H1 (cell line): ENCODE results near the gene LAMA4. TPM values are rescaled to one million over a fixed set of nuclear protein-coding genes. Genes with fewer than 3 reads are reported as not detected.

ENCODE experiments used
- CTCF ChIA-PET: fragments of 300-600 bp; sonication (Branson Sonifier 250); formaldehyde crosslinking; loops from one replicate; lab custom pipeline; 2021; ENCODE audit not compliant: partially characterized antibody; lab: Charles Lee
- POLR2A ChIA-PET: fragments of 300-600 bp; sonication (Branson Sonifier 250); formaldehyde crosslinking; loops from one replicate; lab custom pipeline; 2021; ENCODE audit warnings: inconsistent platforms; ENCODE audit not compliant: partially characterized antibody; lab: Charles Lee
- DNase-seq, 2 experiments: peaks; one replicate each; pipeline versions ENCODE4 v3.0.0 to v3.0.0-alpha.2; 2010 to 2022; ENCODE audit warnings: low spot score in 2 of 2, low read depth in 1 of 2, mixed read lengths in 1 of 2
- FAIRE-seq: peaks from 2 replicates; lab custom pipeline; 2011; peaks lifted over from hg19 to GRCh38; lab: Jason Lieb, UNC
- H2AFZ ChIP-seq: 2 replicates; pipeline ENCODE4 v1.8.1; 2012; ENCODE audit warnings: low read length, inconsistent platforms
- H2AK5ac ChIP-seq: 2 replicates; pipeline ENCODE4 v1.6.1; 2013; ENCODE audit warnings: low read depth, low read length
- H2BK120ac ChIP-seq: replicated peaks from 2 replicates; pipeline ENCODE3; 2013; ENCODE audit warnings: low read depth, low read length, inconsistent platforms
- H2BK12ac ChIP-seq: 2 replicates; pipeline ENCODE4 v1.6.1; 2013; ENCODE audit warnings: low read depth, low read length
- H2BK15ac ChIP-seq: 2 replicates; pipeline ENCODE4 v1.6.1; 2013; ENCODE audit warnings: low read length
- H2BK20ac ChIP-seq: 2 replicates; pipeline ENCODE4 v1.6.1; 2013; ENCODE audit warnings: low read length
- H2BK5ac ChIP-seq: 2 replicates; pipeline ENCODE4 v1.6.1; 2013; ENCODE audit warnings: low read depth, low read length
- H3K14ac ChIP-seq: 2 replicates; pipeline ENCODE4 v1.6.1; 2013; ENCODE audit warnings: inconsistent platforms; ENCODE audit not compliant: insufficient read length
- H3K18ac ChIP-seq: 2 replicates; pipeline ENCODE4 v1.6.1; 2013; ENCODE audit warnings: low read length; ENCODE audit errors: extremely low read depth
- H3K23ac ChIP-seq: 2 replicates; pipeline ENCODE4 v1.6.1; 2013; ENCODE audit warnings: inconsistent platforms; ENCODE audit not compliant: insufficient read length
- H3K23me2 ChIP-seq: 2 replicates; pipeline ENCODE4 v1.6.1; 2013; ENCODE audit warnings: low read depth, low read length
- H3K27ac ChIP-seq: 2 replicates; pipeline ENCODE4 v1.6.1; 2011; ENCODE audit warnings: low read depth, low read length, inconsistent platforms
- H3K27me3 ChIP-seq, 4 experiments: replicated peaks in 1 of 4; 1 replicate in 1 of 4; 2 replicates in 3 of 4; pipeline versions ENCODE4 v1.6.1 to v1.8.1; 2011 to 2013; ENCODE audit warnings: low read length in 3 of 4, mild to moderate bottlenecking in 3 of 4, inconsistent platforms in 2 of 4, mixed read lengths in 2 of 4, moderate library complexity in 1 of 4; ENCODE audit not compliant: control insufficient read depth in 3 of 4, insufficient read depth in 3 of 4; ENCODE audit errors: extremely low read depth in 1 of 4
- H3K36me3 ChIP-seq, 4 experiments: 2 replicates each; pipeline versions ENCODE4 v1.6.1 to v1.8.1; 2011 to 2013; ENCODE audit warnings: mild to moderate bottlenecking in 4 of 4, low read length in 3 of 4, moderate library complexity in 2 of 4, control low read depth in 1 of 4, inconsistent platforms in 1 of 4; ENCODE audit not compliant: insufficient read depth in 4 of 4, control insufficient read depth in 2 of 4
- H3K4ac ChIP-seq: replicated peaks from 2 replicates; pipeline ENCODE3; 2013; ENCODE audit warnings: low read length, low read depth, mixed read lengths, inconsistent platforms; ENCODE audit not compliant: insufficient read length
- H3K4me1 ChIP-seq, 4 experiments: replicated peaks in 1 of 4; 1 replicate in 1 of 4; 2 replicates in 3 of 4; pipeline versions ENCODE4 v1.6.1 to v1.8.1; 2011 to 2013; ENCODE audit warnings: low read length in 3 of 4, inconsistent platforms in 2 of 4, mixed read lengths in 1 of 4; ENCODE audit not compliant: insufficient read depth in 4 of 4, control insufficient read depth in 3 of 4
- H3K4me2 ChIP-seq, 2 experiments: 2 replicates each; pipeline versions ENCODE4 v1.6.1 to v1.8.1; 2011 to 2013; ENCODE audit warnings: low read depth in 2 of 2, low read length in 2 of 2, control low read depth in 1 of 2, inconsistent platforms in 1 of 2, mild to moderate bottlenecking in 1 of 2; ENCODE audit not compliant: insufficient read depth in 1 of 2
- H3K4me3 ChIP-seq, 4 experiments: fragments of 200-600, 300-600 bp in 1 of 4; sonication (generic), shearing (Covaris generic), sonication (Bioruptor Twin) in 1 of 4; 2 replicates each; pipeline versions ENCODE4 v1.5.1 to v1.8.1; 2011 to 2016; ENCODE audit warnings: low read length in 4 of 4, low read depth in 3 of 4, control low read depth in 2 of 4, inconsistent platforms in 2 of 4, mild to moderate bottlenecking in 2 of 4, mixed read lengths in 1 of 4, moderate library complexity in 1 of 4; ENCODE audit not compliant: insufficient read depth in 2 of 4; ENCODE audit errors: extremely low read depth in 1 of 4
- H3K56ac ChIP-seq: replicated peaks from 2 replicates; pipeline ENCODE3; 2013; ENCODE audit warnings: low read depth, mild to moderate bottlenecking, mixed read lengths, low read length, inconsistent platforms; ENCODE audit not compliant: insufficient read length
- H3K79me1 ChIP-seq: 2 replicates; pipeline ENCODE4 v1.6.1; 2013; ENCODE audit warnings: low read depth, low read length, control low read depth
- H3K79me2 ChIP-seq, 2 experiments: 2 replicates each; pipeline versions ENCODE4 v1.6.1 to v1.8.1; 2012 to 2013; ENCODE audit warnings: low read length in 2 of 2, mild to moderate bottlenecking in 2 of 2, inconsistent platforms in 1 of 2; ENCODE audit not compliant: insufficient read depth in 2 of 2, control insufficient read depth in 1 of 2
- H3K9ac ChIP-seq, 4 experiments: replicated peaks in 1 of 4; 1 replicate in 1 of 4; 2 replicates in 3 of 4; pipeline versions ENCODE4 v1.6.1 to v1.8.1; 2011 to 2013; ENCODE audit warnings: low read depth in 3 of 4, low read length in 3 of 4, control low read depth in 2 of 4, mild to moderate bottlenecking in 2 of 4, moderate library complexity in 2 of 4, inconsistent platforms in 1 of 4; ENCODE audit errors: extremely low read depth in 1 of 4
- H3K9me3 ChIP-seq, 2 experiments: 2 replicates each; pipeline versions ENCODE4 v1.6.1 to v1.8.1; 2012 to 2013; ENCODE audit warnings: mild to moderate bottlenecking in 2 of 2, moderate library complexity in 2 of 2, control low read depth in 1 of 2, inconsistent platforms in 1 of 2, low read depth in 1 of 2, low read length in 1 of 2, mixed read lengths in 1 of 2; ENCODE audit not compliant: insufficient read depth in 2 of 2
- H4K20me1 ChIP-seq, 2 experiments: replicated peaks in 1 of 2; 2 replicates each; pipeline versions ENCODE3 to v1.8.1; 2011 to 2013; ENCODE audit warnings: inconsistent platforms in 2 of 2, low read length in 2 of 2, mild to moderate bottlenecking in 1 of 2; ENCODE audit not compliant: insufficient read depth in 2 of 2, control insufficient read depth in 1 of 2
- H4K5ac ChIP-seq: 2 replicates; pipeline ENCODE4 v1.6.1; 2013; ENCODE audit warnings: low read length, low read depth, mixed read lengths, inconsistent platforms; ENCODE audit not compliant: insufficient read length
- H4K8ac ChIP-seq: 2 replicates; pipeline ENCODE4 v1.8.0; 2013; ENCODE audit warnings: mild to moderate bottlenecking, moderate library complexity, low read length, inconsistent platforms; ENCODE audit not compliant: insufficient read depth; ENCODE audit errors: extremely low read depth
- H4K91ac ChIP-seq: replicated peaks from 2 replicates; pipeline ENCODE3; 2013; ENCODE audit warnings: low read length, mixed read lengths, inconsistent platforms; ENCODE audit not compliant: insufficient read length
- CBX5 ChIP-seq: fragments of 300-800, 300-1000 bp; sonication (generic); IDR thresholded peaks from 2 replicates; pipeline ENCODE4 v1.7.1; 2016; ENCODE audit warnings: antibody characterized with exemption, low read length, low read depth
- CTBP2 ChIP-seq: IDR thresholded peaks from 2 replicates; pipeline ENCODE4 v1.7.0; 2011; ENCODE audit warnings: borderline replicate concordance, mild to moderate bottlenecking, moderate library complexity, mixed read lengths, low read length; ENCODE audit not compliant: insufficient read depth, insufficient read length
- GABPA ChIP-seq: IDR thresholded peaks from 2 replicates; pipeline ENCODE4 v1.6.1; 2011; ENCODE audit warnings: mild to moderate bottlenecking, low read length, moderate library complexity, borderline replicate concordance; ENCODE audit not compliant: insufficient read depth
- JUND ChIP-seq: IDR thresholded peaks from 2 replicates; pipeline ENCODE4 v1.6.1; 2011; ENCODE audit warnings: mild to moderate bottlenecking, improper control_type of control experiment, low read length
- NRF1 ChIP-seq: IDR thresholded peaks from 2 replicates; pipeline ENCODE4 v1.6.1; 2011; ENCODE audit warnings: mild to moderate bottlenecking, low read depth, low read length, improper control_type of control experiment
- RNF2 ChIP-seq: fragments of 200-900, 300-1000 bp; sonication (generic); IDR thresholded peaks from 2 replicates; pipeline ENCODE4 v1.7.1; 2016; ENCODE audit warnings: borderline replicate concordance, low read depth, mild to moderate bottlenecking, antibody characterized with exemption, low read length; ENCODE audit not compliant: poor library complexity, severe bottlenecking; ENCODE audit errors: missing control alignments
- TAF1 ChIP-seq: IDR thresholded peaks from 2 replicates; pipeline ENCODE4 v1.6.1; 2011; ENCODE audit warnings: mild to moderate bottlenecking, low read depth, low read length
- WGBS, 2 experiments: shearing (Covaris generic) in 1 of 2; methylation state at CpG; one replicate each; pipeline versions ENCODE4 v1.1.6 to v1.1.7; 2013 to 2015; ENCODE audit warnings: low lambda C conversion rate in 2 of 2, mixed read lengths in 2 of 2, inconsistent platforms in 1 of 2, low coverage in 1 of 2, missing lambda C conversion rate in 1 of 2; ENCODE audit not compliant: insufficient replicate concordance in 2 of 2, insufficient coverage in 1 of 2, insufficient read length in 1 of 2; ENCODE audit errors: extremely low coverage in 1 of 2, missing lambda C conversion rate in 1 of 2; 5-methylcytosine and 5-hydroxymethylcytosine counted together
- polyA plus RNA-seq, 7 experiments: library from polyadenylated mRNA; depleted of rRNA in 3 of 7; stranded (reverse) in 5 of 7; unstranded in 2 of 7; fragments of >200 nt in 5 of 7; fragments of 200-250 nt in 2 of 7; gene quantifications; 1 replicate in 5 of 7; 2 replicates in 1 of 7; 4 replicates in 1 of 7; pipeline versions ENCODE4 v1.2.1 to v1.2.3, GENCODE V29; 2011 to 2013; ENCODE audit warnings: missing spikeins in 2 of 7, mixed read lengths in 2 of 7
- total RNA-seq: library from RNA; stranded (reverse); fragmentation: NEBNext Ultra II Directional; extraction: Animal tissue kit (Norgen Biotek cat#: 25700); gene quantifications from 2 replicates; pipeline ENCODE4 v1.2.1, GENCODE V29; 2021
- TF ChIP-seq, protein P1 (sequence below): IDR thresholded peaks from 2 replicates; pipeline ENCODE4 v1.6.1; 2012; ENCODE audit warnings: low read length, inconsistent platforms
- TF ChIP-seq, protein P2 (sequence below), 3 experiments: IDR thresholded peaks; 1 replicate in 2 of 3; 2 replicates in 1 of 3; pipeline versions ENCODE4 v1.5.1 to v1.6.1; 2011; ENCODE audit warnings: low read length in 3 of 3, mild to moderate bottlenecking in 3 of 3, inconsistent platforms in 2 of 3, low read depth in 1 of 3, moderate library complexity in 1 of 3; ENCODE audit not compliant: insufficient read depth in 1 of 3; ENCODE audit errors: control extremely low read depth in 1 of 3

The LAMA4 gene
- total and polyA plus RNA-seq, 2 of the 8 experiments (the other 6 are each of a cell fraction or from before 2014, with no cell fraction given): 0.95 to 1.5 TPM

DNA sequence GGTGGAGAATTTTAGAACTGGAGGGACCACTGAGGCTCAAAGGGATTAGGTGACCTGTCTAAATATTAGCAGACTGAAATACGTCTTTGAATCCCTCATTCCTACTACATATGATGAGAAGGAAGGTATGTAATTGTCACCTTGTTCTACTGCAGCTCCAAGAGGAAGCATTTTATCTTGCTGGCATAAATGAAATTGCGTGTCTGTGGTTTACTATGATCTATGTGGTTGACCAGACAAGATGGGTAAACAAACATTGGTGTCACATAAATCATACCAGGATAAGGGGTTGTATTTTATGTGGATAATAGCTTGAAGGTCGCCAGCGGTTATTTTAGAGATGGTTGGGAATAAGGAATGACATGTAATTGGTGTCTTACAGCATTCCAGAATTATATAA lies 78.2 kb downstream of the LAMA4 start:
- no peak overlapping the region for H2BK20ac ChIP-seq
- no peak for FAIRE-seq
- H2BK5ac ChIP-seq: no peak overlapping the region
- H2AFZ ChIP-seq: no peak overlapping the region
- no peaks in the 10 kb centered on the region for H3K23me2 ChIP-seq
- CTCF ChIA-PET: interaction anchor here (0.9 to 1.4 kb wide), 4 partner anchors 13 to 135 kb away, joined by 3 to 6 read pairs (median 6); no protein-coding TSS in a partner anchor
- POLR2A ChIA-PET: no interaction called here
- H2BK120ac ChIP-seq: no peak overlapping the region
- no peak overlapping the region for H2BK15ac ChIP-seq
- H2AK5ac ChIP-seq: no peak overlapping the region
- no peaks in the 10 kb centered on the region; the same call in 1 of the 2 replicates for H3K79me1 ChIP-seq
- H2BK12ac ChIP-seq: no peak overlapping the region
- no peak for DNase-seq
- H4K91ac ChIP-seq: no peak overlapping the region
- no peak overlapping the region for H3K4me3 ChIP-seq
- H4K8ac ChIP-seq: no peak overlapping the region
- H3K23ac ChIP-seq: no peak overlapping the region
- H3K56ac ChIP-seq: no peak overlapping the region
- H3K14ac ChIP-seq: no peak overlapping the region
- WGBS, 2 experiments: 48% methylated on average over 4 of the region's 4 CpGs; no CpG with 5 or more reads in 1 of the 2 experiments
- H3K18ac ChIP-seq: no peak overlapping the region
- H3K27me3 ChIP-seq: no peaks in the 10 kb centered on the region
- H3K4ac ChIP-seq: no peak overlapping the region
- H3K79me2 ChIP-seq: no peaks in the 10 kb centered on the region
- no peak overlapping the region for H4K5ac ChIP-seq
- no peaks in the 10 kb centered on the region for H4K20me1 ChIP-seq
- no peak overlapping the region for H3K4me2 ChIP-seq
- no peak overlapping the region for H3K9ac ChIP-seq
- no peak overlapping the region for H3K27ac ChIP-seq
- H3K4me1 ChIP-seq: peaks cover 0 to 2% (median 0%) of the 10 kb centered on the region in 4 experiments; a peak in 1 of 7 replicates
- no peaks in the 10 kb centered on the region for H3K36me3 ChIP-seq
- H3K9me3 ChIP-seq: no peaks in the 10 kb centered on the region
- TF ChIP-seq TAF1: no peak
- TF ChIP-seq, protein P1, sequence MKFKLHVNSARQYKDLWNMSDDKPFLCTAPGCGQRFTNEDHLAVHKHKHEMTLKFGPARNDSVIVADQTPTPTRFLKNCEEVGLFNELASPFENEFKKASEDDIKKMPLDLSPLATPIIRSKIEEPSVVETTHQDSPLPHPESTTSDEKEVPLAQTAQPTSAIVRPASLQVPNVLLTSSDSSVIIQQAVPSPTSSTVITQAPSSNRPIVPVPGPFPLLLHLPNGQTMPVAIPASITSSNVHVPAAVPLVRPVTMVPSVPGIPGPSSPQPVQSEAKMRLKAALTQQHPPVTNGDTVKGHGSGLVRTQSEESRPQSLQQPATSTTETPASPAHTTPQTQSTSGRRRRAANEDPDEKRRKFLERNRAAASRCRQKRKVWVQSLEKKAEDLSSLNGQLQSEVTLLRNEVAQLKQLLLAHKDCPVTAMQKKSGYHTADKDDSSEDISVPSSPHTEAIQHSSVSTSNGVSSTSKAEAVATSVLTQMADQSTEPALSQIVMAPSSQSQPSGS: no peak
- TF ChIP-seq RNF2: no peak
- TF ChIP-seq CBX5: no peak
- TF ChIP-seq JUND: no peak
- no peak for TF ChIP-seq GABPA
- TF ChIP-seq CTBP2: no peak
- TF ChIP-seq, protein P2, sequence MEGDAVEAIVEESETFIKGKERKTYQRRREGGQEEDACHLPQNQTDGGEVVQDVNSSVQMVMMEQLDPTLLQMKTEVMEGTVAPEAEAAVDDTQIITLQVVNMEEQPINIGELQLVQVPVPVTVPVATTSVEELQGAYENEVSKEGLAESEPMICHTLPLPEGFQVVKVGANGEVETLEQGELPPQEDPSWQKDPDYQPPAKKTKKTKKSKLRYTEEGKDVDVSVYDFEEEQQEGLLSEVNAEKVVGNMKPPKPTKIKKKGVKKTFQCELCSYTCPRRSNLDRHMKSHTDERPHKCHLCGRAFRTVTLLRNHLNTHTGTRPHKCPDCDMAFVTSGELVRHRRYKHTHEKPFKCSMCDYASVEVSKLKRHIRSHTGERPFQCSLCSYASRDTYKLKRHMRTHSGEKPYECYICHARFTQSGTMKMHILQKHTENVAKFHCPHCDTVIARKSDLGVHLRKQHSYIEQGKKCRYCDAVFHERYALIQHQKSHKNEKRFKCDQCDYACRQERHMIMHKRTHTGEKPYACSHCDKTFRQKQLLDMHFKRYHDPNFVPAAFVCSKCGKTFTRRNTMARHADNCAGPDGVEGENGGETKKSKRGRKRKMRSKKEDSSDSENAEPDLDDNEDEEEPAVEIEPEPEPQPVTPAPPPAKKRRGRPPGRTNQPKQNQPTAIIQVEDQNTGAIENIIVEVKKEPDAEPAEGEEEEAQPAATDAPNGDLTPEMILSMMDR (IDR thresholded peaks at IDR 0.05; ENCODE audit: control extremely low read depth in 1 of 3, insufficient read depth in 1 of 3, low read depth in 1 of 3, low read length in 3 of 3): no peak
- TF ChIP-seq NRF1: no peak
